T-helper 1 cell treated with Interleukin-12 subunit alpha and Interleukin-12 subunit beta and Interleukin-4 antibody, amounts not matched to agents 30 μg/mL and 1 μg/mL, for 36 hours (primary cell): ENCODE measurements around the gene HECW1.

Experiments
- H3K27ac Mint-ChIP-seq: one replicate; pipeline ENCODE4 v1.8.0; 2021; ENCODE audit warnings: mild to moderate bottlenecking, mixed read lengths
- H3K27me3 Mint-ChIP-seq: one replicate; pipeline ENCODE4 v1.8.0; 2021; ENCODE audit warnings: low read depth, mixed read lengths
- H3K36me3 Mint-ChIP-seq: one replicate; pipeline ENCODE4 v1.8.0; 2021; ENCODE audit warnings: low read depth, mixed read lengths
- H3K4me1 Mint-ChIP-seq: one replicate; pipeline ENCODE4 v1.8.0; 2021; ENCODE audit warnings: low read depth, mixed read lengths
- H3K4me3 Mint-ChIP-seq: one replicate; pipeline ENCODE4 v1.8.0; 2021; ENCODE audit warnings: mild to moderate bottlenecking, moderate library complexity, mixed read lengths
- H3K9me3 Mint-ChIP-seq: one replicate; pipeline ENCODE4 v1.8.0; 2021; ENCODE audit warnings: mixed read lengths

HECW1 gene

GRCh38 chr7:43099750-43100149, 12.7 kb upstream of the HECW1 start:
- H3K36me3 Mint-ChIP-seq = no peaks in the 10 kb centered on the region
- no peak overlapping the region for H3K27ac Mint-ChIP-seq
- H3K27me3 Mint-ChIP-seq = peaks cover 9% of the 10 kb centered on the region
- no peaks in the 10 kb centered on the region for H3K9me3 Mint-ChIP-seq
- no peak overlapping the region for H3K4me3 Mint-ChIP-seq
- H3K4me1 Mint-ChIP-seq = no peaks in the 10 kb centered on the region

GRCh38 chr7:43104874-43105520, 7.5 kb upstream of the HECW1 start:
- H3K27ac Mint-ChIP-seq = no peak overlapping the region
- no peak overlapping the region for H3K4me3 Mint-ChIP-seq
- H3K4me1 Mint-ChIP-seq = no peaks in the 10 kb centered on the region
- no peaks in the 10 kb centered on the region for H3K36me3 Mint-ChIP-seq
- peaks cover 42% of the 10 kb centered on the region for H3K27me3 Mint-ChIP-seq
- H3K9me3 Mint-ChIP-seq = no peaks in the 10 kb centered on the region

- no peaks in the 10 kb centered on the region for H3K4me1 Mint-ChIP-seq
- H3K36me3 Mint-ChIP-seq = no peaks in the 10 kb centered on the region
- no peak overlapping the region for H3K4me3 Mint-ChIP-seq
- H3K27ac Mint-ChIP-seq = no peak overlapping the region
- H3K27me3 Mint-ChIP-seq = peaks cover 44% of the 10 kb centered on the region
- no peaks in the 10 kb centered on the region for H3K9me3 Mint-ChIP-seq
Observed at GRCh38 chr7:43105521-43106120, 6.8 kb upstream of the HECW1 start.

- H3K4me1 Mint-ChIP-seq = peaks cover 3% of the 10 kb centered on the region
- H3K27ac Mint-ChIP-seq = no peak overlapping the region
- peaks cover 60% of the 10 kb centered on the region for H3K27me3 Mint-ChIP-seq
- H3K36me3 Mint-ChIP-seq = no peaks in the 10 kb centered on the region
- H3K4me3 Mint-ChIP-seq = no peak overlapping the region
- no peaks in the 10 kb centered on the region for H3K9me3 Mint-ChIP-seq
Observed at GRCh38 chr7:43108255-43109011, 4.0 kb upstream of the HECW1 start.

- Mint-ChIP-seq H3K27me3 (peaks cover 74% of the 10 kb centered on the region), H3K4me1 (peaks cover 8% of the 10 kb centered on the region), H3K4me3 (no peak overlapping the region), H3K27ac (no peak overlapping the region), H3K9me3 (no peaks in the 10 kb centered on the region), H3K36me3 (no peaks in the 10 kb centered on the region)
Observed at GRCh38 chr7:43110791-43111535, 1.5 kb upstream of the HECW1 start.

- H3K4me3 Mint-ChIP-seq = peak overlapping the region; percentile 50
Observed at GRCh38 chr7:43111630-43112458, 603 bp upstream of the HECW1 start.

GRCh38 chr7:43112941-43113621, 634 bp downstream of the HECW1 start:
- Mint-ChIP-seq H3K27me3 (peaks cover 78% of the 10 kb centered on the region), H3K4me1 (peaks cover 8% of the 10 kb centered on the region), H3K27ac (no peak overlapping the region), H3K36me3 (no peaks in the 10 kb centered on the region), H3K9me3 (no peaks in the 10 kb centered on the region), H3K4me3 (no peak overlapping the region)

More at GRCh38 chr7:43111630-43112458, 603 bp upstream of the HECW1 start:
- H3K27me3 Mint-ChIP-seq = peaks cover 75% of the 10 kb centered on the region
- peaks cover 8% of the 10 kb centered on the region for H3K4me1 Mint-ChIP-seq
- H3K36me3 Mint-ChIP-seq = no peaks in the 10 kb centered on the region
- no peaks in the 10 kb centered on the region for H3K9me3 Mint-ChIP-seq
- H3K27ac Mint-ChIP-seq = no peak overlapping the region

- Mint-ChIP-seq H3K9me3 (no peaks in the 10 kb centered on the region), H3K4me1 (peaks cover 8% of the 10 kb centered on the region), H3K27ac (no peak overlapping the region), H3K27me3 (peaks cover 71% of the 10 kb centered on the region), H3K36me3 (no peaks in the 10 kb centered on the region), H3K4me3 (peak overlapping the region; percentile 35)
Observed at GRCh38 chr7:43113622-43114457, 1.4 kb downstream of the HECW1 start.

- Mint-ChIP-seq H3K27ac (no peak overlapping the region), H3K4me1 (peaks cover 8% of the 10 kb centered on the region), H3K27me3 (peaks cover 65% of the 10 kb centered on the region), H3K36me3 (no peaks in the 10 kb centered on the region), H3K4me3 (no peak overlapping the region), H3K9me3 (no peaks in the 10 kb centered on the region)
Observed at GRCh38 chr7:43114458-43114780, 2.0 kb downstream of the HECW1 start.

- Mint-ChIP-seq H3K27me3 (peaks cover 47% of the 10 kb centered on the region), H3K4me1 (peaks cover 7% of the 10 kb centered on the region), H3K9me3 (no peaks in the 10 kb centered on the region), H3K4me3 (no peak overlapping the region), H3K27ac (no peak overlapping the region), H3K36me3 (no peaks in the 10 kb centered on the region)
Observed at GRCh38 chr7:43116451-43116850, 4.0 kb downstream of the HECW1 start.

- no peaks in the 10 kb centered on the region for H3K36me3 Mint-ChIP-seq
- peaks cover 5% of the 10 kb centered on the region for H3K4me1 Mint-ChIP-seq
- H3K27ac Mint-ChIP-seq = no peak overlapping the region
- H3K27me3 Mint-ChIP-seq = peaks cover 40% of the 10 kb centered on the region
- no peaks in the 10 kb centered on the region for H3K9me3 Mint-ChIP-seq
- H3K4me3 Mint-ChIP-seq = no peak overlapping the region
Observed at GRCh38 chr7:43117095-43117494, 4.6 kb downstream of the HECW1 start.

- no peak overlapping the region for H3K4me3 Mint-ChIP-seq
- no peak overlapping the region for H3K27ac Mint-ChIP-seq
- no peaks in the 10 kb centered on the region for H3K36me3 Mint-ChIP-seq
- peaks cover 5% of the 10 kb centered on the region for H3K4me1 Mint-ChIP-seq
- H3K27me3 Mint-ChIP-seq = peaks cover 37% of the 10 kb centered on the region
- H3K9me3 Mint-ChIP-seq = no peaks in the 10 kb centered on the region
Observed at GRCh38 chr7:43117861-43118260, 5.4 kb downstream of the HECW1 start.

- H3K9me3 Mint-ChIP-seq = no peaks in the 10 kb centered on the region
- H3K36me3 Mint-ChIP-seq = no peaks in the 10 kb centered on the region
- no peak overlapping the region for H3K4me3 Mint-ChIP-seq
- H3K27ac Mint-ChIP-seq = no peak overlapping the region
- H3K27me3 Mint-ChIP-seq = peaks cover 37% of the 10 kb centered on the region
- H3K4me1 Mint-ChIP-seq = peaks cover 5% of the 10 kb centered on the region
Observed at GRCh38 chr7:43118313-43118712, 5.9 kb downstream of the HECW1 start.
